ENCODE data around the gene FXYD3. TPM values are rescaled to one million over a fixed set of nuclear protein-coding genes. Genes with fewer than 3 reads are reported as not detected.

FXYD3 gene
- total RNA-seq, 1 experiment from 2014 or later = 17.4 TPM

GRCh38 chr19:35171730-35172129 is 56.1 kb downstream of the FXYD3 start:
- Histone ChIP-seq H3K36me3 (ENCODE audit: control insufficient read depth in 1 of 2, insufficient read depth in 2 of 2, low read length in 2 of 2) (peaks cover 0 to 4% of the 10 kb centered on the region in 2 experiments; a peak in 1 of 4 replicates), H3K27ac (ENCODE audit: low read depth, low read length) (no peak overlapping the region), H3K9me2 (ENCODE audit: insufficient read depth) (no peaks in the 10 kb centered on the region), H3K27me3 (ENCODE audit: insufficient read depth, low read length) (no peaks in the 10 kb centered on the region), H3K4me3 (replicated peaks in 1 of 2; ENCODE audit: low read depth in 1 of 2, low read length in 2 of 2) (no peak overlapping the region), H3K9me3 (ENCODE audit: control insufficient read depth in 1 of 2, insufficient read depth in 1 of 2, low read depth in 1 of 2, low read length in 2 of 2) (no peaks in the 10 kb centered on the region), H3K9ac (ENCODE audit: low read length) (no peak overlapping the region), H3K4me2 (ENCODE audit: low read length) (no peak overlapping the region), H4K20me1 (ENCODE audit: insufficient read depth) (no peaks in the 10 kb centered on the region), H3K4me1 (ENCODE audit: control insufficient read depth in 1 of 2, insufficient read depth in 2 of 2, low read length in 2 of 2) (peaks cover 14 to 41% of the 10 kb centered on the region in 2 experiments; a peak in 3 of 4 replicates), H3K79me2 (ENCODE audit: insufficient read depth, low read length) (no peaks in the 10 kb centered on the region), H2AFZ (ENCODE audit: low read depth, low read length, poor library complexity, severe bottlenecking) (no peak overlapping the region)
- TSS peak; percentile 34 for BruUV-seq (replicated peaks)
- DNase-seq (ENCODE audit: low read depth, low spot score) (no peak), ATAC-seq (no peak)
- ChIA-PET POLR2A (no interaction called here), RAD21 (ENCODE audit: low non-redundant PET in 1 of 2, low total read pairs in 2 of 2, uncharacterized antibody in 2 of 2, unreplicated experiment in 2 of 2) (no interaction called here), CTCF (interaction anchor here (0.9 to 1.6 kb wide), 2 partner anchors 18 to 31 kb away, joined by 3 to 4 read pairs; partner anchors contain the start of gene FXYD5)
- intact Hi-C loops (cut with micrococcal nuclease) = no loop called here
- no peak for TF ChIP-seq CEBPB (IDR thresholded peaks at IDR 0.05; ENCODE audit: low read depth)
- TF ChIP-seq JUND (IDR thresholded peaks at IDR 0.05) = no peak
- TF ChIP-seq ZNF274 (IDR thresholded peaks at IDR 0.05; ENCODE audit: low read depth, low read length) = no peak
- TF ChIP-seq SP1 (IDR thresholded peaks at IDR 0.05; ENCODE audit: low read depth) = no peak
- TF ChIP-seq, protein P1, sequence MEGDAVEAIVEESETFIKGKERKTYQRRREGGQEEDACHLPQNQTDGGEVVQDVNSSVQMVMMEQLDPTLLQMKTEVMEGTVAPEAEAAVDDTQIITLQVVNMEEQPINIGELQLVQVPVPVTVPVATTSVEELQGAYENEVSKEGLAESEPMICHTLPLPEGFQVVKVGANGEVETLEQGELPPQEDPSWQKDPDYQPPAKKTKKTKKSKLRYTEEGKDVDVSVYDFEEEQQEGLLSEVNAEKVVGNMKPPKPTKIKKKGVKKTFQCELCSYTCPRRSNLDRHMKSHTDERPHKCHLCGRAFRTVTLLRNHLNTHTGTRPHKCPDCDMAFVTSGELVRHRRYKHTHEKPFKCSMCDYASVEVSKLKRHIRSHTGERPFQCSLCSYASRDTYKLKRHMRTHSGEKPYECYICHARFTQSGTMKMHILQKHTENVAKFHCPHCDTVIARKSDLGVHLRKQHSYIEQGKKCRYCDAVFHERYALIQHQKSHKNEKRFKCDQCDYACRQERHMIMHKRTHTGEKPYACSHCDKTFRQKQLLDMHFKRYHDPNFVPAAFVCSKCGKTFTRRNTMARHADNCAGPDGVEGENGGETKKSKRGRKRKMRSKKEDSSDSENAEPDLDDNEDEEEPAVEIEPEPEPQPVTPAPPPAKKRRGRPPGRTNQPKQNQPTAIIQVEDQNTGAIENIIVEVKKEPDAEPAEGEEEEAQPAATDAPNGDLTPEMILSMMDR (IDR thresholded peaks at IDR 0.05 in 2 of 3, conservative IDR thresholded peaks at IDR 0.05 in 1 of 3; ENCODE audit: borderline replicate concordance in 1 of 3, insufficient read depth in 1 of 3, low read depth in 2 of 3, low read length in 2 of 3) = no peak
- no peak for TF ChIP-seq TCF7L2 (IDR thresholded peaks at IDR 0.05; ENCODE audit: borderline replicate concordance, extremely low read depth, insufficient read depth, insufficient read length)
- TF ChIP-seq FOSL1 (IDR thresholded peaks at IDR 0.05; ENCODE audit: low read depth) = no peak
- TF ChIP-seq EGR1 (IDR thresholded peaks at IDR 0.05; ENCODE audit: low read depth) = no peak
- no peak for TF ChIP-seq ZFX (IDR thresholded peaks at IDR 0.05)
- TF ChIP-seq RAD21 (IDR thresholded peaks at IDR 0.05; ENCODE audit: low read depth) = no peak
- no peak for TF ChIP-seq SRF (IDR thresholded peaks at IDR 0.05; ENCODE audit: low read depth)
- no peak for TF ChIP-seq EZH2 (IDR thresholded peaks at IDR 0.05)
- no peak for TF ChIP-seq ATF3 (IDR thresholded peaks at IDR 0.05)
- TF ChIP-seq YY1 (IDR thresholded peaks at IDR 0.05; ENCODE audit: extremely low read depth, insufficient replicate concordance, low read depth, low read length) = no peak
- no peak for TF ChIP-seq REST (IDR thresholded peaks at IDR 0.05; ENCODE audit: low read depth)
- TF ChIP-seq ZBTB33 (IDR thresholded peaks at IDR 0.05; ENCODE audit: extremely low read depth, insufficient replicate concordance, low read length) = no peak
- TF ChIP-seq CBX3 (IDR thresholded peaks at IDR 0.05; ENCODE audit: low read depth) = no peak

Measured in HCT116 (cell line).